ENCODE results near the gene BTG4.

- no peak for TF ChIP-seq POLR2AphosphoS5 (IDR thresholded peaks at IDR 0.05)
- TF ChIP-seq, protein P1, sequence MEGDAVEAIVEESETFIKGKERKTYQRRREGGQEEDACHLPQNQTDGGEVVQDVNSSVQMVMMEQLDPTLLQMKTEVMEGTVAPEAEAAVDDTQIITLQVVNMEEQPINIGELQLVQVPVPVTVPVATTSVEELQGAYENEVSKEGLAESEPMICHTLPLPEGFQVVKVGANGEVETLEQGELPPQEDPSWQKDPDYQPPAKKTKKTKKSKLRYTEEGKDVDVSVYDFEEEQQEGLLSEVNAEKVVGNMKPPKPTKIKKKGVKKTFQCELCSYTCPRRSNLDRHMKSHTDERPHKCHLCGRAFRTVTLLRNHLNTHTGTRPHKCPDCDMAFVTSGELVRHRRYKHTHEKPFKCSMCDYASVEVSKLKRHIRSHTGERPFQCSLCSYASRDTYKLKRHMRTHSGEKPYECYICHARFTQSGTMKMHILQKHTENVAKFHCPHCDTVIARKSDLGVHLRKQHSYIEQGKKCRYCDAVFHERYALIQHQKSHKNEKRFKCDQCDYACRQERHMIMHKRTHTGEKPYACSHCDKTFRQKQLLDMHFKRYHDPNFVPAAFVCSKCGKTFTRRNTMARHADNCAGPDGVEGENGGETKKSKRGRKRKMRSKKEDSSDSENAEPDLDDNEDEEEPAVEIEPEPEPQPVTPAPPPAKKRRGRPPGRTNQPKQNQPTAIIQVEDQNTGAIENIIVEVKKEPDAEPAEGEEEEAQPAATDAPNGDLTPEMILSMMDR (IDR thresholded peaks at IDR 0.05) = no peak
These were observed 49.1 kb upstream of the BTG4 start for GRCh38 chr11:111561306-111561705.

Measured in upper lobe of left lung (tissue), 4 donors.